Measurements from ENCODE around the gene TANGO2. TPM values are rescaled to one million over a fixed set of nuclear protein-coding genes. Genes with fewer than 3 reads are reported as not detected.

The TANGO2 gene
- polyA plus RNA-seq, 1 of the 3 experiments (the other 2 are of a cell fraction) = 20.7 TPM

GRCh38 chr22:20110359-20110985 lies 89.6 kb downstream of the TANGO2 start:
- no peaks in the 10 kb centered on the region for H3K9me2 ChIP-seq
- peak overlapping the region; percentile 7 to 28; a peak in 2 of 4 replicates for H3K27ac ChIP-seq (ENCODE audit: low read depth in 2 of 2, low read length in 1 of 2)
- peaks cover 16% of the 10 kb centered on the region for H3F3A ChIP-seq (replicated peaks; ENCODE audit: insufficient read depth)
- POLR2A ChIA-PET = interaction anchor here (0.6 kb wide), 1 partner anchor 9 kb away, joined by 3 read pairs; no protein-coding TSS in a partner anchor
- peaks cover 14% of the 10 kb centered on the region for H3K79me2 ChIP-seq (ENCODE audit: insufficient read depth)
- no peak overlapping the region for H3K9ac ChIP-seq
- H3K36me3 ChIP-seq (replicated peaks in 1 of 2; ENCODE audit: control insufficient read depth in 1 of 2, insufficient read depth in 2 of 2, low read length in 1 of 2) = peaks cover 24 to 94% of the 10 kb centered on the region in 2 experiments
- 90% methylated on average over 8 of the region's 9 CpGs for WGBS (ENCODE audit: low lambda C conversion rate)
- no peaks in the 10 kb centered on the region for H3K9me3 ChIP-seq
- DNase-seq = no peak
- H2AFZ ChIP-seq (ENCODE audit: low read depth) = no peak overlapping the region
- H4K20me1 ChIP-seq (ENCODE audit: insufficient read depth) = peaks cover 14% of the 10 kb centered on the region; the same call in 1 of the 2 replicates
- CTCF ChIA-PET = interaction anchor here (0.5 to 2.3 kb wide), 9 partner anchors 9 to 279 kb away, joined by 3 to 10 read pairs (median 4); no protein-coding TSS in a partner anchor
- no peak overlapping the region for H3K4me2 ChIP-seq
- no peak overlapping the region for H3K4me3 ChIP-seq (ENCODE audit: low read depth in 2 of 2, low read length in 1 of 2)
- TF ChIP-seq EP300 (IDR thresholded peaks at IDR 0.05; ENCODE audit: borderline replicate concordance in 1 of 2, low read depth in 1 of 2, low read length in 1 of 2) = no peak
- no peak for TF ChIP-seq EZH2phosphoT487 (IDR thresholded peaks at IDR 0.05; ENCODE audit: borderline replicate concordance, low read depth)
- TF ChIP-seq TCF12 (IDR thresholded peaks at IDR 0.05) = no peak
- TF ChIP-seq PBX3 (IDR thresholded peaks at IDR 0.05) = no peak
- no peak for TF ChIP-seq SIN3A (IDR thresholded peaks at IDR 0.05; ENCODE audit: borderline replicate concordance, low read depth, low read length)
- no peak for TF ChIP-seq USF1 (IDR thresholded peaks at IDR 0.05; ENCODE audit: borderline replicate concordance, low read depth)
- H3K27me3 ChIP-seq (ENCODE audit: insufficient read depth) = no peaks in the 10 kb centered on the region
- H3K4me1 ChIP-seq (ENCODE audit: control insufficient read depth in 1 of 2, insufficient read depth in 2 of 2, low read depth in 1 of 2, low read length in 1 of 2) = peaks cover 0 to 4% of the 10 kb centered on the region in 2 experiments; a peak in 1 of 4 replicates

- peak; percentile 61 for TF ChIP-seq CTCF (IDR thresholded peaks at IDR 0.05)
- TF ChIP-seq FOSL2 (IDR thresholded peaks at IDR 0.05; ENCODE audit: borderline replicate concordance, low read depth) = no peak
- TF ChIP-seq SMC3 (IDR thresholded peaks at IDR 0.05; ENCODE audit: low read depth, low read length) = no peak
- no peak for TF ChIP-seq NFIC (IDR thresholded peaks at IDR 0.05; ENCODE audit: borderline replicate concordance)
- TF ChIP-seq RAD21 (IDR thresholded peaks at IDR 0.05; ENCODE audit: low read length) = 0 out of 2 replicates have a peak, but pooled peaks have one; percentile 12
- peak; percentile 23 for TF ChIP-seq CHD2 (IDR thresholded peaks at IDR 0.05; ENCODE audit: low read length, partially characterized antibody)
- no peak for TF ChIP-seq MAX (IDR thresholded peaks at IDR 0.05; ENCODE audit: low read depth)
- no peak for TF ChIP-seq ELF1 (IDR thresholded peaks at IDR 0.05)
- TF ChIP-seq MXI1 (IDR thresholded peaks at IDR 0.05; ENCODE audit: low read depth, low read length) = peak; percentile 54; the same call in 1 of the 2 replicates
- no peak for TF ChIP-seq GABPA (IDR thresholded peaks at IDR 0.05; ENCODE audit: low read depth)
- peak; percentile 76; the same call in 1 of the 2 replicates for TF ChIP-seq SIN3A (IDR thresholded peaks at IDR 0.05; ENCODE audit: borderline replicate concordance, low read depth, low read length)
- H4K20me1 ChIP-seq (ENCODE audit: insufficient read depth) = 0 out of 2 replicates have a peak, but pooled peaks cover 8% of the 10 kb centered on the region
- no peaks in the 10 kb centered on the region for H3K9me3 ChIP-seq
- H3K79me2 ChIP-seq (ENCODE audit: insufficient read depth) = peaks cover 20% of the 10 kb centered on the region
- peaks cover 16% of the 10 kb centered on the region for H3F3A ChIP-seq (replicated peaks; ENCODE audit: insufficient read depth)
- peaks cover 24 to 92% of the 10 kb centered on the region in 2 experiments for H3K36me3 ChIP-seq (replicated peaks in 1 of 2; ENCODE audit: control insufficient read depth in 1 of 2, insufficient read depth in 2 of 2, low read length in 1 of 2)
- WGBS (ENCODE audit: low lambda C conversion rate) = 69% methylated on average over 10 of the region's 14 CpGs
- ChIA-PET CTCF (interaction anchor here (0.5 to 2.3 kb wide), 16 partner anchors 10 to 279 kb away, joined by 3 to 10 read pairs (median 3); no protein-coding TSS in a partner anchor), POLR2A (interaction anchor here (0.6 kb wide), 1 partner anchor 10 kb away, joined by 3 read pairs; no protein-coding TSS in a partner anchor)
- no peak overlapping the region for H2AFZ ChIP-seq (ENCODE audit: low read depth)
- H3K4me1 ChIP-seq (ENCODE audit: control insufficient read depth in 1 of 2, insufficient read depth in 2 of 2, low read depth in 1 of 2, low read length in 1 of 2) = peaks cover 6 to 11% of the 10 kb centered on the region in 2 experiments; a peak in 1 of 4 replicates
- H3K9ac ChIP-seq = no peak overlapping the region
- H3K27ac ChIP-seq (ENCODE audit: low read depth in 2 of 2, low read length in 1 of 2) = peak overlapping the region; percentile 7 to 28; a peak in 3 of 4 replicates
- peak; percentile 87 for DNase-seq
- H3K9me2 ChIP-seq = no peaks in the 10 kb centered on the region
- H3K4me3 ChIP-seq (ENCODE audit: low read depth in 2 of 2, low read length in 1 of 2) = no peak overlapping the region
- no peaks in the 10 kb centered on the region for H3K27me3 ChIP-seq (ENCODE audit: insufficient read depth)
- no peak overlapping the region for H3K4me2 ChIP-seq
These were observed 90.3 kb downstream of the TANGO2 start for GRCh38 chr22:20111045-20111688.
